Hematopoietic multipotent progenitor cell (in vitro differentiated cells): ENCODE results near the gene KPNA5. TPM values are rescaled to one million over a fixed set of nuclear protein-coding genes. Genes with fewer than 3 reads are reported as not detected.
"Not testable (repeated sequence)": the region's sequence is repeated elsewhere in the genome, so short reads cannot be mapped to it uniquely, and the experiment has no call there.

ENCODE experiments used
- DNase-seq, 3 donors: peaks; one replicate each; pipeline ENCODE4 v3.0.0-alpha.2; 2011 to 2015; ENCODE audit warnings: low read depth in 2 of 3, low spot score in 2 of 3
- total RNA-seq: library from RNA; depleted of rRNA; stranded (reverse); fragments of >200 nt; gene quantifications from one replicate; pipeline ENCODE4 v1.2.3, GENCODE V29; 2012

Gene KPNA5
- total RNA-seq, 1 donor = 6.2 TPM

- peak in 1 of 3 donors; percentile 38 for DNase-seq
Measured at GRCh38 chr6:116695401-116695800, 14.4 kb downstream of the KPNA5 start.

GRCh38 chr6:116697480-116697879 lies 16.5 kb downstream of the KPNA5 start:
- DNase-seq = peak in 1 of 3 donors; percentile 32

GRCh38 chr6:116703888-116704287 lies 22.9 kb downstream of the KPNA5 start:
- not testable (repeated sequence) for DNase-seq

GRCh38 chr6:116705917-116706316 lies 24.9 kb downstream of the KPNA5 start:
- no peak for DNase-seq

GRCh38 chr6:116714296-116714695 lies 33.3 kb downstream of the KPNA5 start:
- no peak for DNase-seq

- DNase-seq = no peak
Measured at GRCh38 chr6:116714761-116715160, 33.8 kb downstream of the KPNA5 start.

- no peak for DNase-seq
Measured at GRCh38 chr6:116726947-116727346, 45.9 kb downstream of the KPNA5 start.

GRCh38 chr6:116730513-116730912 lies 49.5 kb downstream of the KPNA5 start:
- no peak for DNase-seq

GRCh38 chr6:116737004-116737403 lies 56.0 kb downstream of the KPNA5 start:
- DNase-seq = no peak

- not testable (repeated sequence) for DNase-seq
Measured at GRCh38 chr6:116740486-116740885, 59.5 kb downstream of the KPNA5 start.

GRCh38 chr6:116741571-116741970 lies 60.6 kb downstream of the KPNA5 start:
- no peak for DNase-seq

GRCh38 chr6:116745176-116745575 lies 64.2 kb downstream of the KPNA5 start:
- DNase-seq = no peak

GRCh38 chr6:116761779-116762178 lies 80.8 kb downstream of the KPNA5 start:
- no peak for DNase-seq

GRCh38 chr6:116762235-116762634 lies 81.2 kb downstream of the KPNA5 start:
- DNase-seq = no peak

- no peak for DNase-seq
Measured at GRCh38 chr6:116763048-116763447, 82.0 kb downstream of the KPNA5 start.

GRCh38 chr6:116763906-116764628 lies 83.1 kb downstream of the KPNA5 start:
- DNase-seq = no peak

- DNase-seq = no peak
Measured at GRCh38 chr6:116764629-116764960, 83.6 kb downstream of the KPNA5 start.

GRCh38 chr6:116764961-116765841 lies 84.2 kb downstream of the KPNA5 start, which contains the start of gene FAM162B:
FAM162B (minus strand) TSS chr6:116765719; CDS start chr6:116765576, 143 bp downstream.
- peak in 2 of 3 donors; percentile 14 to 26 for DNase-seq

- DNase-seq = peak in 1 of 3 donors; percentile 13
Measured at GRCh38 chr6:116766506-116767176, 85.6 kb downstream of the KPNA5 start.

- DNase-seq = no peak
Measured at GRCh38 chr6:116767715-116768114, 86.7 kb downstream of the KPNA5 start.

- no peak for DNase-seq
Measured at GRCh38 chr6:116772450-116772849, 91.4 kb downstream of the KPNA5 start.
